Nucleus accumbens (tissue), 56 donors: ENCODE results near the gene BSG.
A peak's percentile ranks its signal among the peaks of the same experiment; 100 is the strongest.
"Not testable (repeated sequence)": the region's sequence is repeated elsewhere in the genome, so short reads cannot be mapped to it uniquely, and the experiment has no call there.

Experiments
- DNase-seq, 56 donors: peaks; one replicate each; lab custom pipeline; 2025; lab: John Stamatoyannopoulos, UW

BSG gene

DNA sequence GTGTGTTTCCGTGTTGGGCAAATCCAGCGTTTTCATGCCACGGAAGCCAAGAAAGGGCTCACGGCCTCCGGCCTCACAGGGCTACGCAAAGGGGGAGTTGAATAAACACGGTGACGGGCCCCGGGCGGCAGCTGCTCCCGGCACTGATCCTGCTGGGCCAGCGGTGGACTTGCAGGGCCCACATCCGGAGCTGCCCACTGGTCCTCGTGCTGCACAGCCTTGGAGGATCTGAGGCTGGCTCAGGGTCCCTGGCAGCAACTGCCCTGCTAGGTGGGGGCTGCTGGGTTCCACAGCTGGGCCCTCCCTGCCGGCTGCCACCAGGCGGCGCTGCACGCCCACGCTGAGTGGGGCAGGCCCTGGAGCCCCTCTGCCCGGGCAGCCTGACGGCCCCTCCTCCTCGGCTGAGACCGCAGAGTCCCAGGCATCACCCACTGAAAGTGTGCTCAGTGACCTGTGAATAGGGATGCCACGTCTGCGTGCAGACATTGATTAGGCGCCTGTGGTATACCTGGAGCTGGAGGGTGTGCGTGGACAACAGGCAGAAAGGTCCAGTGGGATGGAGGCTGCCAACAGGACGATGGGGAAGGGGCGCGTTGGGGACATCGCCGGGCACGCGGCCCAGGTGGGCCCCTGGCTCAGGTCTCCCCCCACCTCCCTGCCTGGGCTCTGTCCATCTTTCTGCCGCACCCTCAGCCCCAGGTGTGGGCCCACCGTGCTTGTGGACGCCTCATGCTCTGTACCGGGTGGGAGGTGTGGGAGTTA is 12.0 kb downstream of the BSG start:
- peak in 40 of 56 donors; percentile 10 to 73 (median 38) for DNase-seq

DNA sequence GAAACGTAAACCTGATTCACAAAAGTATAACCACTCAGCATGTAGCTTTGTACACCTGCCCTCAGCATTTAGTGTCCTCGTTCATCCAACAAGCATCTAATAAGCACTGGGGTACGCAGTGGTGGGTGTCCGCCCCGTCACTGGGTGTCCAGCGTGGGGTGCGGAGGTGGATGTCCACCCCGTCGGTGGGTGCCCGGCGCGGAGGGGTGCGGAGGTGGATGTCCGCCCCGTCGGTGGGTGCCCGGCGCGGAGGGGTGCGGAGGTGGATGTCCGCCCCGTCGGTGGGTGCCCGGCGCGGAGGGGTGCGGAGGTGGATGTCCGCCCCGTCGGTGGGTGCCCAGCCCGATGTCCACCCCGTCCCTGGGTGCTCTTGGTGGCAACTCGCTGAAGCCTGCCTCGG is 12.8 kb downstream of the BSG start:
- not testable (repeated sequence) for DNase-seq

DNA sequence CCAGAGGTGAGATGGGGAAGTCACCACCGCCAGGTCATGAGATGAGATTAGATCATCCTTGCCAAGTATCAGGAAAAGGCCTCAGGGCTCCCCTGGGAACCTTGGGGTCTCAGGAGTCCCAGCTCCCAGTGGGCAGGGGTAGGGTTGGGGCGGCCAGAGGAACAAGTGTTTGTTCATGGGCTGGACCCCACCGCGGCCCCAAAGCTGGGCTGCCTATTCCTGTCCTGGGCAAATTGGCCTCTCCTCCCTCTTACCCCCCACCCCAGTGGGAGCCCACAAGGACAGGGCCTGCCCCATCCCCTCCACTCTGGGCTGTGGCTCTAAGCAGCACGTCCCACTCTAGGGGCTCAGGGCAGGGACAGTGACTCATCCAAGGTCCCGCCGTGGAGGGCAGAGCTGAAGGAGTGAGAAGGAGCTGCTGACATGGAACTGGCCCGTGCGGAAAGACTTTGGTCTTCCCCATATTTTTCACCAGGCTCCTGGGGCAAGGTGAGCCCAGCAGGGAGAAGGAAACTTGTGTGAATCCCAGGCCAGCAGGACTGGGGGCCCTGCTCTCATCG is 13.2 kb downstream of the BSG start:
- no peak for DNase-seq

DNA sequence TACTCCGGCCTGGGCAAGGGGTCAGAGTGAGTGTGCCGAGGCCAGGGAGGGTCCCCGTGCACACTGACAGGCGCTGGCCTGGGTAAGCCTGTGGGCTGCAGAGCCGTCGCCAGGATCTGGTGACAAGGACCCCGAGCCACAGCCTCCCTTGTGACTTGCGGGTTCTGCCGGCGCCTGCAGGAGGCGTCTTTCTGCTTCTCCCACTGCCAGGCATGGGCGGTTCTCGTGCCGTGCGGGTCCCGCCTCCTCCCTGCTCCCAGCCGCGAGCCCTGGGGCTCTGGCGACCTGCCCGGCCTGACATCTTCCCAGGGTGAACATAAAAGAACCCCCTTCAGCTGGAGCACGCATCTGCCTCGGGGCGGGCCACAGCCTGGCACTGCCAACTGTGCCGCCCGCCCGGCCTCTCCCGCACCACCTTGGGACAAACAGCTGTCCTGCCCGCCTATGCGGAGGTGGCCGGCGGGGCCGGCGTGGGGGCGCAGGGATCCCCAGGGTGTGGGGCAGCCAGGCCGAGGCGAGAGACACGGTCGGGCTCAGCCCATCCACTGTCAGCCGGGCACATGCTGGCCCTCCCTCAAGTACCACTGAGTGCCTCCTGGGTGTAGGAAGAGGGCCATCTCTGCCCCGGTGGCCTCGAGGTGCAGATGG is 15.8 kb downstream of the BSG start:
- DNase-seq = peak in 55 of 56 donors; percentile 36 to 93 (median 83)

DNA sequence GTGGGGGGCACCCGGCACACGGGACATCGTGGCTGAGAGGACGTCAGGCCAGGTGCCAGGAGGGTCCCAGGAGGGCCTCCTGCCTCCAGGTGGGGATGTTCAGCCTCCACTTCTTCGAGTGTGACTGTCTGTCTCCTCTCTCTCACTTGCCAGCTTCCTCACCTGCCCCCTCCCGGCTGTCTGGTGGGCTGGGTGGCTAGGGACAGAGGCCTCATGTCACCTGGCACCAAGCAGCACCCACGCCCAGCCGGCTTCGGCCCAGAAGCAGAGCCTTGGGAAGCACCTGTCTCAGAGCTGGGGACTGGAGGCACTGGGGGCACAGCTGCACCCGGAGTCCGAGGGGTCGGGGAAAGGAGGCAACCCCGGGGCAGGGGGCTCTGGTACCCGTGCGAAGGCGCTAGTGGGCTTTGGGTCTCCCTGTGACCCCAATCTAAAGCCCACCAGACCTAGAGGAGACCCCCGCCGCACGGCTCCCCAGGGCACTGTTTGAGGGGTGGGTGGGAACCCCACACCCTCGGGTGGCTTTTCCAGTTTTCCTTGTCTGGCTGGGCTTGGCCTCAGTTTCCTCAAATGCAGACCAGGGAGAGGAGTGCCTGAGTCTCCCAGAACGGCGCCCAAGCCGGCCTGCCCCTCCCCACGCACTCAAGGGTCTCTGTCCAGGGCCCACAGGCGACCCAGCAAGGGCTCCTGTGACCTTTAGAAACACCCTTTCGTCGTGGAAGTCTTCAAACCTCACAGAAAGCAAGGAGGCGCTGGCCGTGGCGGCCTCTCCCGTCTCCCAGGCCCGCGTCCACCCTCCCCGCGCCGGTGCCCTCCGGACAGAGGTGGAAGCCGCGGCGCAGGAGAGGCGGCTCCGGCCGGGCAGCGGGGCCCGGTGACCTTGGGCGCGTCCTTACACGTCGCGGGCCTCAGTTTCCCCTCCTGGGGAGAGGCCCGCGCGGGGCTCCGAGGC is 16.6 kb downstream of the BSG start:
- DNase-seq = peak in 22 of 56 donors; percentile 16 to 67 (median 50)

DNA sequence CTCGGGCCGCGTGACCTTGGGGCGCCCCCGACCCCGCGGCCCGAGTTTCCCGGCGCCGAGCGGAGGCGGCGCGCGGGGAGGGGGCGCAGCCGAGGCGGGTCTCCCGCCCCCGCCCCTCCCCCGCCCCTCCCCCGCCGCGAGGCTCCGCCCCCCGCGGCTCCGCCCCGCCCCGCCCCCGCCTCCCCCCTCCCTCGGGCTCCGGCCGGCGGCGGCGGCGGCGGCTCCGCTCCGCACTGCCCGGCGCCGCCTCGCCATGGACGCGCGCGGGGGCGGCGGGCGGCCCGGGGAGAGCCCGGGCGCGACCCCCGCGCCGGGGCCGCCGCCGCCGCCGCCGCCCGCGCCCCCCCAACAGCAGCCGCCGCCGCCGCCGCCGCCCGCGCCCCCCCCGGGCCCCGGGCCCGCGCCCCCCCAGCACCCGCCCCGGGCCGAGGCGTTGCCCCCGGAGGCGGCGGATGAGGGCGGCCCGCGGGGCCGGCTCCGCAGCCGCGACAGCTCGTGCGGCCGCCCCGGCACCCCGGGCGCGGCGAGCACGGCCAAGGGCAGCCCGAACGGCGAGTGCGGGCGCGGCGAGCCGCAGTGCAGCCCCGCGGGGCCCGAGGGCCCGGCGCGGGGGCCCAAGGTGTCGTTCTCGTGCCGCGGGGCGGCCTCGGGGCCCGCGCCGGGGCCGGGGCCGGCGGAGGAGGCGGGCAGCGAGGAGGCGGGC is 17.4 kb downstream of the BSG start, which contains the start of gene HCN2:
HCN2 (plus strand) TSS at position 189 of the 703 bp plus-strand sequence; CDS start at position 254, 65 bp downstream.
- DNase-seq = no peak

DNA sequence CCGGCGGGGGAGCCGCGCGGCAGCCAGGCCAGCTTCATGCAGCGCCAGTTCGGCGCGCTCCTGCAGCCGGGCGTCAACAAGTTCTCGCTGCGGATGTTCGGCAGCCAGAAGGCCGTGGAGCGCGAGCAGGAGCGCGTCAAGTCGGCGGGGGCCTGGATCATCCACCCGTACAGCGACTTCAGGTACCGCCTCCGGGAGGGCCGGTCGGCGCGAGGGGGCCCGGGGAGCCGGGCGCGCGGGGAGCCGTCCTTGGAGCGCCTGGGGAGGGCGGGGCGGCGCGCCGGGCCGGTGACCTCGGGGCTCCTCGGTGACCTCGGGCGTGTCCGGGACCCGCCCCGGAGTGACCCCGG is 18.0 kb downstream of the BSG start:
- peak in 4 of 56 donors; percentile 7 to 26 (median 20) for DNase-seq

DNA sequence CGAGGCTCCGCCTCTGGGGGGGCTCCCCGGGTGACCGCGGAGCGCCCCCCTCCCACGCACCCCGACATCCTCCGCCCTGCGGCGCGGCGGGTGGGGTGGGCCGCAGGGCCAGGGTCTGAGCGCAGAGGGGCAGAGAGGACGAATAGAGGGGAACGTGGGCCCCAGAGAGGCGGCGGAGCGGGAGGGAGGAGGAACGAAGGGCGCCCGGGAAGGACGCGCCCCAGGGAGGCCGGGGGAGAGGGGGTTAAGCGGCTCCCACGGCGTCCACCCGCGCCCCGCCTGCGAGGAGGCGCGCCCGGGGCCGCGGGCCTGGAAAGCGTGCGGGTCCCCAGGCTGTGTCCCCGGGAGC is 18.3 kb downstream of the BSG start:
- DNase-seq = peak in 2 of 56 donors; percentile 7 to 35

DNA sequence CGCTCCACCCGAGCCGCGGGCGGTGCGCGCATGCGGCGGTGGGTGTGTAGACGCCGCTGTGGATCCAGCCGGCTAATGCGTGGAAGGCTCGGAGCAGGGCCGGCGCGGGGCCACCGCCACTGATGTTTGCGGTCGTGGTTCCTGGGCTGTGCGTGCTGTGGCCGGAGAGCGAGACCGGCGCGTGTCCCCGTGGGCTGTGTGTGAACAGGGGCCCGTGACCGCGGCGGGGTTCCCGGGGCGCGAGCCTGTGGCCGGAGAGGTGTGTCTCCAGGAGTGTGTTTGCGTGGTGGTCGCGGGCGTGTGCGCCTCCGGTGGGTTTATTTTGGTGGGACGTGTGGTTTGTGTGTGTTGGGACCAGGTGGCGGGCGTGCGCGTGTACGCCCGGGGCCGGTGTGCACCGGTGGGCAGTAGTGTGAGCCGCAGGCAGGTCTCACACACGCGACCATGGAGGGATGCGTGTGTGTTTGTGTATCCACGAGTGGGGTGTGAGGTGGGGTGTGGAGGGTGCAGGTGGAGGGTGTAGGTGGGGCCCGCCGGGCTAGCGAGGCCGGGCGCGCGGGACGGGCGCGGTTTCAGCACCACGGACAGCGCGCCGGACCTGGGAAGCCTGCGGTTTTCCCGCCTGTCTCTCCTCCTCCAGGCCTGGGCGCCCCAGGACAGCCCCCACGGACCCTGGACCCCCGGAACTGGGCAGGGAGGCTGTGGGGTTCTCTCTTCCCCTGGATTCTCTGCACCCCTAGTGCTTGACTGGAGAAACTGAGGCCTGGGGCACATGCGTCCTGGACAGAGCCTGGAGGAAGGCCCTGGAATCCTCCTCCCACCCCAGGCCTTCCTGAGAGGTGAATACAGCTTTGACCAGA is 18.9 kb downstream of the BSG start:
- peak in 7 of 56 donors; percentile 4 to 59 (median 10) for DNase-seq

DNA sequence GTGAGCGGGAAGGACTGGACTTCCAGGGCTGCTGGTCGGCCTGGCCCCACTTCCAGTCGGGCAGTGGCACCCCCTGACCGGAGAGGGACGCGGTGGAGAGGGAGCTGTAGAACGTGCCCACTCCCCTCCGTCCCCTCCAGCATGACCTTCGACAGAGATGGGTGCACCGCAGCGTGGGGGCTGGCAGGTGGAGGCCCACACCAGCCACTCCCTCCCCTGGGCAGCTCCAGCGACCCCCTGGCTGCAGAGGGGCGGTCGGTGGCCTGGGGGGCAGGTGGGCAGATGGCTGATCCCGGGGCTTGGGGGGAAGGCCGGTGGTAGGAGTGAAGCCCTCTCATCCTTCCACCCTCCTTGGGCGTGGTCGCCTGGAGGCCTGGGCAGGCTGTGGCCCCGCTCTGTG is 19.7 kb downstream of the BSG start:
- no peak for DNase-seq

DNA sequence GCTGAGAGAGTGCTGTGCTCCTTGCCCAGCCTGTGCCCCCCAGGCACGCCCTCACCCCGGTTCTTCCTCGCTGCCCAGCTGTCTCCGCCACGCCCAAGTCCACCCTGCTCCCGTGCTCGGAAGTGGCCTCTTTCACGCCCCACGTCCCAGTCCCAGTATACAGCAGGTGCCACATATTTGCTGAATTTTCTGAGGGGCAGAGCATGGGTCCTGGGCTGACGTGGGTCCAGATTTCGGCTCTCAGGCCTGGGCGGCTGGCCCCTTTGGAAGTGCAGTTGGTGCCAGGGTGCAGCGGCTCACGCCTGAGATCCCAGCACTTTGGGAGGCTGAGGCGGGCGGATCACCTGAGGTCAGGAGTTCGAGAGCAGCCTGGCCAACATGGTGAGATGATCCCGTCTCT is 20.7 kb downstream of the BSG start:
- DNase-seq = no peak

DNA sequence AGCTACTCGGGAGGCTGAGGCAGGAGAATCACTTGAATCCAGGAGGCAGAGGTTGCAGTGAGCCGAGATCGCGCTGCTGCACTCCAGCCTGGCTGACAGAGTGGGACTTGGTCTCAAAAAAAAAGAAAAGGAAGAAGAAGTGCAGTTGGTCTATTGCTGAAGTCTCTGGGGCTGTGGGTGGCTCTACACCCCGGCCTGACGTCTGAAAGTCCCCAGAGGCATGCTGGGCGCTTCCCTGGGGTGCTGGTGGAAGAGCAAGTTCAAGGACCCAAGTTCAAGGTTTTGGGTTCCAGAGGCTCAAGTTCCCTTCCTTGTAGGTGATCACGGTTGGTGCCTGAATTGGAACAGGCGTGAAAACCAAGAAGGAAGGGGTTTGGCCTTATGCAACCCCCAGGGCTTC is 21.1 kb downstream of the BSG start:
- no peak for DNase-seq

DNA sequence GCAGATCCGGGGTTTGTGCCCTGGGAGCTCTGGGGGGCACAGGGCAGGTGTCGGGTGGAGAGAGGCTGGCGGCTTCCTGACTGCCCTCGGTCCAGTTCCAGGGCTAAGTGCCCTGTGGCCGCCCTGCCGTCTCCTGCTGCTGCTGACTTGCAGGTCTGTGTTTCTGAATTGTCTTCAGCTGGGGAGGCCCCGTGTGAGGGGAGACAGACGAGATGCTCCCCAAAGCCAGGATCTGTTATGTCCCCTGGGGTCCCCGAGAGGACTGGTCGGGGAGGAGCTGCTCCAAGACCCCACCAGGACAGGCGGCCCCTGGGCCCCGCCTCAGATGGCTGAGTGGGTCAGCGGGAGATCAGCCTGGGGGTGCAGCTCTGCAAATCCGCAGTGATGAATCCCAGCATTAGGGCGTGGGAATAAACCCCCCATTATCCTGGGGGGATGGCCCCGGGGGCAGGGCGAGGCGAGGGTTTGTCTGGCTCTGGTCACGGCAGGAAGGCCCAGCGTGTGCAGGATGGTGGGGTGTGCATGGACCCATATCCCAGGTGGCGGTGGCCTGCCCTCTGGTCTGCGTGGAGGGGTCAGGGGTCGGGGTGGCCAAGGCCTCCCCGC is 22.0 kb downstream of the BSG start:
- DNase-seq = no peak

DNA sequence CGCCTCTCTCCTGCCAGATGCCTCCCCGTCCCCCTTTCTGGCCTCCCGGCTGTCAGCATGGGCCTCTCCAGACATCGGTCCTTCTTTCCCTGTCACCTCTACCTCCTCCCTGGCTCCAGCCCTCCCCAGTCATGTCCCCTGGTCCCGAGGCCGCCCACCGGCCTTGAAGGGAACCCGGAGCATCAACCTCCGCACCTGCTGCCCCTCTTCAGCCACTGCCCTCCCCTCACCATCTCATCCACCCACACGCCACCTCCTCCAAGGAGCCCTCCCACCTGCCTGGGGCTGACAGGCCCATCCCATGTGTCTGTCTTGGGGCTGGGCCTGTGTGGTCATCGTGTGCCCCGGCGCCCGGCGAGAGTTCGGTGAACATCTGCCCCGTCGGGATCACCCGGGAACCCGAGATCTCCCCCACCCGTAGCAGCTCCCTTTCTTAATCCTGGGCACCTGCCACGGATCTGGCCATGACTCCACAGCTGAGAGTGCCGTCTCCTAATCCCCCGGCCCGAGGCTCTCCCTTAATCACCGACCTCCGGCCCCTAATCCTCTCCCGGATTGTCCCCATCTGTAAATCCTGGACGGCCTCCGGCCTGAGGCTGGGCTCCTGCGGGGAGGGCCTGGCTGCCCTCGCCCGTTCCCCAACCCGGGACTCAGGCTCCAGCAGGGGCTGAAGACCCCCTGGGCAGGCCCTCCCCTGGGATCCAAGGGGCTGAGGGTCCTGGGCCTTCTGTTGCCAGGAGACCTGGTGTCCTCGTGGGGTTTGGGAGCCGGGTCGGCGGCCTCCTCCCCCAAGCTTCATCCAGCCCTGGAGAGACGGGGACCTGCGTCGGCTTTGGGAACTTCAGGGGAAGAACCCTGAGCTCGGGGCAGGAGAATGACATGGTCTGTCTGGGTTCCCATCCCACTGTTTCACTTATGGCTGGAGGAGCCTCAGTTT is 23.2 kb downstream of the BSG start:
- no peak for DNase-seq

DNA sequence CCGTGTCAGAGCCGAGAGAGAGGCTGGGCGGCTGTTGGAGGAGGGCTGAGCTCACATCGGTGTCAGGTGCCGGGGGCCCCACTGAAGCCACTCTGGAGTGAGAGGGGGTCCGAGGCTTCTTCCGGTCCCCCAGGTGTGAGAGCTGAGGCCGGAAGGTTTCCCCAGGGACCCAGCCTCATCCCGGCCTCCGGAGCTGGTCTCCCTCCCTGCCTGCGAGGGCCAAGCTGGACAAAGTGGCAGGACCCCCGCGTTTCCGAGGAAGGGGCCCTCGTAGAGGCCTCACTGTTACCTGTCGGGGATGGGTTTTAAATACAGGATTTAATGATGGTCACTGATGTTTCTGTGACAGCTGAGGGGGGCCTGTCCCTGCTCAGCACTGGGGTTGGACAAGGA is 23.9 kb downstream of the BSG start:
- DNase-seq = no peak

DNA sequence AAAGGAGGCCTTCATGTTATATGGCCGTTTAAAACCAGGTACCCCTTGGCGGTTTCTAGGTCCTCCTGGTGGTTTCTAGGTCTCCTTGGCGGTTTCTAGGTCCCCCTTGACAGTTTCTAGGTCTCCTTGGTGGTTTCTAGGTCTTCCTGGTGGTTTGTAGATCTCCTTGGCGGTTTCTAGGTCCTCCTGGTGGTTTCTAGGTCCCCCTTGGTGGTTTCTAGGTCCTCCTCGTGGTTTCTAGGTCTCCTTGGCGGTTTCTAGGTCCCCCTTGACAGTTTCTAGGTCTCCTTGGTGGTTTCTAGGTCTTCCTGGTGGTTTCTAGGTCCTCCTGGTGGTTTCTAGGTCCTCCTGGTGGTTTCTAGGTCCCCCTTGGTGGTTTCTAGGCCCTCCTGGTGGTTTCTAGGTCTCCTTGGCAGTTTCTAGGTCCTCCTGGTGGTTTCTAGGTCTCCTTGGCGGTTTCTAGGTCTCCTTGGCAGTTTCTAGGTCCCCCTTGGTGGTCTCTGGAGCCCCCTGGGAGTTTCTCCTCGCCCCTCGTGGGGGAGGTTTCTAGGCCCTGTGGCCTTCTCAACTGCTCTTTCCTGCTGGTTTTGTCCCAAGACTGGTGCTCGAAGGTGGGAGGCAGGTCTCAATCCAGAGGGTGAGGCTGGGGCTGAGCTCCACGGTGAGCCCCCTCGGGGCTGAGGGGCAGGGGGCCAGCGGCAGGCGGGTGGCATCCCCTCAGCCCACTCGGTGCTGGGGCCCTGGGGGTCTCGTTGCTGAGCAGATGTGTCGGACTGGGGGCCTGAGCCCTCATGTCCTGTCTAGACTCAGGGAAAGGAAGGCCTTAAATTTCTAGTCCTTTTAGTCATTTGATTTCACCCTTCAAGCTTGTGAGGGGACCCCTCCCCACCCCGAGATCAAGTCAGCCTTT is 25.3 kb downstream of the BSG start:
- DNase-seq = no peak

DNA sequence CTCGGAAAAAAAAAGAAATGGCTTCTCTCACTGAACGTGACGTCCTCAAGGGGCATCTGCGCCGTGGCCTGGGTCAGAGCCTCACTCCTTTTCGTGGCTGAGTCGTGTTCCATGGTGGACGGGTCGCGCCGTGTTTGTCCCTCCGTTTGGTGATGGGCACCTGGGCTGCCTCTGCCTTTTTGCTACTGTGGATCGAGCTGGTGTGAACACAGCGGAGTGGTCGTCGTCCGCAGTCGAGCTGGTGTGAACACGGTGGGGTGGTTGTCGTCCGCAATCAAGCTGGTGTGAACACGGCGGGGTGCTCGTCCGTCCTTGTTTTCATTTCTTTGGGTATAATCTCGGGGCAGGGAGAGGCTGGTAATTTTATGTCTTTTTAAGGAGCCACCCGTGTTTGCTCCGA is 28.9 kb downstream of the BSG start:
- no peak for DNase-seq
